Mesenchymal stem cell (in vitro differentiated cells and primary cell): Measurements from ENCODE around the gene NTN1.

Source experiments
- DNase-seq: peaks from one replicate; pipeline ENCODE4 v3.0.0-alpha.2; 2013
- H2AFZ ChIP-seq: one replicate; pipeline ENCODE4 v1.6.1; 2013; ENCODE audit warnings: low read depth, mild to moderate bottlenecking, control low read depth, inconsistent platforms, low read length, moderate library complexity
- H2AK5ac ChIP-seq: 2 replicates; pipeline ENCODE4 v1.6.1; 2013; ENCODE audit warnings: low read length, moderate library complexity, mild to moderate bottlenecking, inconsistent platforms; ENCODE audit not compliant: severe bottlenecking
- H2BK120ac ChIP-seq: one replicate; pipeline ENCODE4 v1.6.1; 2013; ENCODE audit warnings: low read depth, mild to moderate bottlenecking, inconsistent platforms, low read length, moderate library complexity
- H2BK12ac ChIP-seq, 2 experiments: one replicate each; pipeline ENCODE4 v1.6.1; 2013; ENCODE audit warnings: inconsistent platforms in 2 of 2, low read length in 2 of 2, mild to moderate bottlenecking in 2 of 2, moderate library complexity in 2 of 2, control low read depth in 1 of 2
- H2BK15ac ChIP-seq: one replicate; pipeline ENCODE4 v1.6.1; 2013; ENCODE audit warnings: mild to moderate bottlenecking, low read depth, inconsistent platforms; ENCODE audit not compliant: poor library complexity, severe bottlenecking
- H2BK5ac ChIP-seq: 2 replicates; pipeline ENCODE4 v1.6.1; 2013; ENCODE audit warnings: low read depth, mild to moderate bottlenecking, low read length, control low read depth, inconsistent platforms; ENCODE audit not compliant: poor library complexity, severe bottlenecking
- H3K14ac ChIP-seq, 2 experiments: one replicate each; pipeline ENCODE4 v1.6.1; 2013; ENCODE audit warnings: inconsistent platforms in 2 of 2, low read length in 2 of 2, control low read depth in 1 of 2, mild to moderate bottlenecking in 1 of 2, moderate library complexity in 1 of 2
- H3K18ac ChIP-seq, 2 experiments: one replicate each; pipeline ENCODE4 v1.6.1; 2013; ENCODE audit warnings: inconsistent platforms in 2 of 2, low read length in 2 of 2, control low read depth in 1 of 2, low read depth in 1 of 2, mild to moderate bottlenecking in 1 of 2
- H3K23ac ChIP-seq, 2 experiments: one replicate each; pipeline ENCODE4 v1.6.1; 2013; ENCODE audit warnings: inconsistent platforms in 2 of 2, low read length in 2 of 2, mild to moderate bottlenecking in 2 of 2, moderate library complexity in 2 of 2, control low read depth in 1 of 2
- H3K27ac ChIP-seq: 2 replicates; pipeline ENCODE4 v1.5.1; 2013; ENCODE audit warnings: mild to moderate bottlenecking, moderate library complexity, low read length, control low read depth, inconsistent platforms; ENCODE audit not compliant: poor library complexity, severe bottlenecking
- H3K27me3 ChIP-seq, 2 experiments: 2 replicates each; pipeline versions ENCODE4 v1.6.1 to v1.7.0; 2013; ENCODE audit warnings: low read length in 2 of 2, mild to moderate bottlenecking in 2 of 2, moderate library complexity in 2 of 2, control low read depth in 1 of 2, inconsistent platforms in 1 of 2; ENCODE audit not compliant: control insufficient read depth in 1 of 2, insufficient read depth in 1 of 2
- H3K36me3 ChIP-seq, 2 experiments: 2 replicates each; pipeline versions ENCODE4 v1.6.1 to v1.7.0; 2013; ENCODE audit warnings: low read length in 2 of 2, control low read depth in 1 of 2, inconsistent platforms in 1 of 2, low read depth in 1 of 2, mild to moderate bottlenecking in 1 of 2; ENCODE audit not compliant: insufficient read depth in 2 of 2, control insufficient read depth in 1 of 2
- H3K4ac ChIP-seq, 2 experiments: one replicate each; pipeline ENCODE4 v1.6.1; 2013; ENCODE audit warnings: inconsistent platforms in 2 of 2, low read length in 2 of 2, mild to moderate bottlenecking in 2 of 2, moderate library complexity in 2 of 2, control low read depth in 1 of 2, low read depth in 1 of 2
- H3K4me1 ChIP-seq: 2 replicates; pipeline ENCODE4 v1.6.1; 2013; ENCODE audit warnings: low read depth, low read length, control low read depth; ENCODE audit not compliant: control insufficient read depth, insufficient read depth
- H3K4me2 ChIP-seq: 2 replicates; pipeline ENCODE4 v1.6.1; 2013; ENCODE audit warnings: low read length, mild to moderate bottlenecking, inconsistent platforms; ENCODE audit not compliant: poor library complexity, severe bottlenecking
- H3K4me3 ChIP-seq, 2 experiments: 2 replicates each; pipeline versions ENCODE4 v1.5.1 to v1.7.0; 2013; ENCODE audit warnings: low read length in 2 of 2, mild to moderate bottlenecking in 2 of 2, control low read depth in 1 of 2, low read depth in 1 of 2; ENCODE audit not compliant: insufficient read depth in 1 of 2
- H3K79me1 ChIP-seq: replicated peaks from 2 replicates; pipeline ENCODE4 v1.6.1; 2013; ENCODE audit warnings: mild to moderate bottlenecking, control low read depth, low read length, inconsistent platforms; ENCODE audit not compliant: poor library complexity, severe bottlenecking
- H3K9ac ChIP-seq: 2 replicates; pipeline ENCODE4 v1.7.0; 2013; ENCODE audit warnings: mild to moderate bottlenecking, low read length, moderate library complexity
- H3K9me3 ChIP-seq: 2 replicates; pipeline ENCODE4 v1.7.0; 2013; ENCODE audit warnings: mild to moderate bottlenecking, low read length; ENCODE audit not compliant: control insufficient read depth
- H4K8ac ChIP-seq: one replicate; pipeline ENCODE4 v1.6.1; 2013; ENCODE audit warnings: inconsistent platforms, mild to moderate bottlenecking, low read length, moderate library complexity
- H4K91ac ChIP-seq: one replicate; pipeline ENCODE4 v1.6.1; 2013; ENCODE audit warnings: mild to moderate bottlenecking, low read length, inconsistent platforms
- WGBS: methylation state at CpG from one replicate; pipeline ENCODE4 v1.1.7; 2013; ENCODE audit warnings: mixed read lengths; 5-methylcytosine and 5-hydroxymethylcytosine counted together

Gene NTN1

GRCh38 chr17:9188367-9188766 lies 167.1 kb downstream of the NTN1 start:
- Histone ChIP-seq H4K91ac (no peak overlapping the region), H2BK5ac (no peak overlapping the region), H3K36me3 (no peaks in the 10 kb centered on the region), H3K9me3 (no peaks in the 10 kb centered on the region), H3K4me3 (no peak overlapping the region), H3K14ac (no peak overlapping the region), H2BK120ac (no peak overlapping the region), H3K4me1 (no peaks in the 10 kb centered on the region), H3K79me1 (no peaks in the 10 kb centered on the region), H3K9ac (no peak overlapping the region), H3K4ac (no peak overlapping the region), H2BK12ac (no peak overlapping the region), H3K4me2 (no peak overlapping the region), H2AK5ac (no peak overlapping the region), H3K27me3 (peaks cover 25 to 32% of the 10 kb centered on the region in 2 experiments), H3K27ac (no peak overlapping the region), H4K8ac (no peak overlapping the region), H2AFZ (no peak overlapping the region), H3K18ac (no peak overlapping the region), H3K23ac (no peak overlapping the region), H2BK15ac (no peak overlapping the region)
- WGBS = 84% methylated on average over 5 of the region's 5 CpGs
- no peak for DNase-seq

- Histone ChIP-seq H3K4ac (no peak overlapping the region), H3K27ac (no peak overlapping the region), H4K8ac (no peak overlapping the region), H3K9me3 (no peaks in the 10 kb centered on the region), H3K4me2 (no peak overlapping the region), H3K23ac (no peak overlapping the region), H2AFZ (no peak overlapping the region), H3K9ac (no peak overlapping the region), H3K4me3 (no peak overlapping the region), H2BK12ac (no peak overlapping the region), H3K18ac (no peak overlapping the region), H2BK15ac (no peak overlapping the region), H3K27me3 (peaks cover 18 to 19% of the 10 kb centered on the region in 2 experiments), H2AK5ac (no peak overlapping the region), H3K36me3 (no peaks in the 10 kb centered on the region), H3K79me1 (no peaks in the 10 kb centered on the region), H3K4me1 (no peaks in the 10 kb centered on the region), H4K91ac (no peak overlapping the region), H2BK120ac (no peak overlapping the region), H2BK5ac (no peak overlapping the region), H3K14ac (no peak overlapping the region)
- no peak for DNase-seq
- no CpG with 5 or more reads among the region's 3 CpGs for WGBS
These were observed 168.6 kb downstream of the NTN1 start for GRCh38 chr17:9189870-9190269.

- no peak overlapping the region for H2AK5ac ChIP-seq
- H3K4me3 ChIP-seq = no peak overlapping the region
- H2BK5ac ChIP-seq = no peak overlapping the region
- no peak overlapping the region for H4K8ac ChIP-seq
- H3K27ac ChIP-seq = no peak overlapping the region
- no peak overlapping the region for H3K9ac ChIP-seq
- 69% methylated on average over 1 of the region's 1 CpG for WGBS
- DNase-seq = no peak
- H3K4ac ChIP-seq = no peak overlapping the region
- no peak overlapping the region for H2BK120ac ChIP-seq
- no peaks in the 10 kb centered on the region for H3K9me3 ChIP-seq
- peaks cover 24 to 30% of the 10 kb centered on the region in 2 experiments for H3K27me3 ChIP-seq
- no peak overlapping the region for H3K18ac ChIP-seq
- no peak overlapping the region for H2BK12ac ChIP-seq
- no peak overlapping the region for H3K4me2 ChIP-seq
- H3K36me3 ChIP-seq = no peaks in the 10 kb centered on the region
- no peak overlapping the region for H3K14ac ChIP-seq
- no peaks in the 10 kb centered on the region for H3K4me1 ChIP-seq
- H3K79me1 ChIP-seq = no peaks in the 10 kb centered on the region
- no peak overlapping the region for H3K23ac ChIP-seq
- H2BK15ac ChIP-seq = no peak overlapping the region
- H2AFZ ChIP-seq = no peak overlapping the region
- no peak overlapping the region for H4K91ac ChIP-seq
These were observed 170.7 kb downstream of the NTN1 start for GRCh38 chr17:9192010-9192409.

- Histone ChIP-seq H3K27me3 (peaks cover 31 to 40% of the 10 kb centered on the region in 2 experiments), H2AK5ac (no peak overlapping the region), H2BK5ac (no peak overlapping the region), H3K9ac (no peak overlapping the region), H3K4me3 (no peak overlapping the region), H3K4me2 (no peak overlapping the region), H2BK15ac (no peak overlapping the region), H4K91ac (no peak overlapping the region), H3K79me1 (no peaks in the 10 kb centered on the region), H2BK12ac (no peak overlapping the region), H4K8ac (no peak overlapping the region), H2AFZ (no peak overlapping the region), H3K14ac (no peak overlapping the region), H3K23ac (no peak overlapping the region), H3K36me3 (no peaks in the 10 kb centered on the region), H3K27ac (no peak overlapping the region), H3K4me1 (no peaks in the 10 kb centered on the region), H2BK120ac (no peak overlapping the region), H3K4ac (no peak overlapping the region), H3K9me3 (peaks cover 2% of the 10 kb centered on the region), H3K18ac (no peak overlapping the region)
- WGBS = 73% methylated on average over 6 of the region's 6 CpGs
- no peak for DNase-seq
These were observed 174.1 kb downstream of the NTN1 start for GRCh38 chr17:9195411-9195810.
